ENCODE measurements around the gene SUPT20HL1.
"Not testable (repeated sequence)": the region's sequence is repeated elsewhere in the genome, so short reads cannot be mapped to it uniquely, and the experiment has no call there.

Gene SUPT20HL1

GRCh38 chrX:24363432-24364181, 3.2 kb downstream of the SUPT20HL1 start:
- DNase-seq (ENCODE audit: low read depth in 3 of 3): not testable (repeated sequence)

- DNase-seq (ENCODE audit: low read depth in 3 of 3): no peak
These were observed 3.9 kb downstream of the SUPT20HL1 start for GRCh38 chrX:24364326-24364725.

GRCh38 chrX:24364851-24365538, 4.6 kb downstream of the SUPT20HL1 start:
- no peak for DNase-seq (ENCODE audit: low read depth in 3 of 3)

GRCh38 chrX:24366762-24367400, 6.4 kb downstream of the SUPT20HL1 start:
- not testable (repeated sequence) for DNase-seq (ENCODE audit: low read depth in 3 of 3)

- DNase-seq (ENCODE audit: low read depth in 3 of 3): no peak
These were observed 9.4 kb downstream of the SUPT20HL1 start for GRCh38 chrX:24369816-24370215.

GRCh38 chrX:24371391-24371972, 11.0 kb downstream of the SUPT20HL1 start:
- peak; percentile 3 to 30 (median 29) for DNase-seq (ENCODE audit: low read depth in 3 of 3)

GRCh38 chrX:24372021-24372763, 11.8 kb downstream of the SUPT20HL1 start:
- DNase-seq (ENCODE audit: low read depth in 3 of 3): no peak

- DNase-seq (ENCODE audit: low read depth in 3 of 3): no peak
These were observed 15.2 kb downstream of the SUPT20HL1 start for GRCh38 chrX:24375600-24376131.

- no peak for DNase-seq (ENCODE audit: low read depth in 3 of 3)
These were observed 16.0 kb downstream of the SUPT20HL1 start for GRCh38 chrX:24376403-24376802.

GRCh38 chrX:24377195-24377594, 16.8 kb downstream of the SUPT20HL1 start:
- DNase-seq (ENCODE audit: low read depth in 3 of 3): no peak

- DNase-seq (ENCODE audit: low read depth in 3 of 3): no peak
These were observed 17.6 kb downstream of the SUPT20HL1 start for GRCh38 chrX:24377911-24378468.

- DNase-seq (ENCODE audit: low read depth in 3 of 3): no peak
These were observed 18.3 kb downstream of the SUPT20HL1 start for GRCh38 chrX:24378706-24379105.

GRCh38 chrX:24380262-24381187, 20.1 kb downstream of the SUPT20HL1 start:
- no peak for DNase-seq (ENCODE audit: low read depth in 3 of 3)

GRCh38 chrX:24382315-24382714, 21.9 kb downstream of the SUPT20HL1 start:
- DNase-seq (ENCODE audit: low read depth in 3 of 3): not testable (repeated sequence)

GRCh38 chrX:24387724-24388123, 27.3 kb downstream of the SUPT20HL1 start:
- DNase-seq (ENCODE audit: low read depth in 3 of 3): no peak

- no peak for DNase-seq (ENCODE audit: low read depth in 3 of 3)
These were observed 30.9 kb downstream of the SUPT20HL1 start for GRCh38 chrX:24391389-24391788.

GRCh38 chrX:24391843-24392242, 31.4 kb downstream of the SUPT20HL1 start:
- no peak for DNase-seq (ENCODE audit: low read depth in 3 of 3)

- DNase-seq (ENCODE audit: low read depth in 3 of 3): no peak
These were observed 32.3 kb downstream of the SUPT20HL1 start for GRCh38 chrX:24392709-24393108.

- peak in 2 of 3 experiments; percentile 0 to 23 for DNase-seq (ENCODE audit: low read depth in 3 of 3)
These were observed 35.3 kb downstream of the SUPT20HL1 start for GRCh38 chrX:24395775-24396174.

Measured in stimulated activated CD4-positive, alpha-beta T cell treated with anti-CD3 and anti-CD28 coated beads, TNF-alpha, amount 100 ng/mL, for 4 hours (primary cell).